ENCODE data around the gene RYR2.
"Not testable (repeated sequence)": the region's sequence is repeated elsewhere in the genome, so short reads cannot be mapped to it uniquely, and the experiment has no call there.

Gene RYR2

DNA sequence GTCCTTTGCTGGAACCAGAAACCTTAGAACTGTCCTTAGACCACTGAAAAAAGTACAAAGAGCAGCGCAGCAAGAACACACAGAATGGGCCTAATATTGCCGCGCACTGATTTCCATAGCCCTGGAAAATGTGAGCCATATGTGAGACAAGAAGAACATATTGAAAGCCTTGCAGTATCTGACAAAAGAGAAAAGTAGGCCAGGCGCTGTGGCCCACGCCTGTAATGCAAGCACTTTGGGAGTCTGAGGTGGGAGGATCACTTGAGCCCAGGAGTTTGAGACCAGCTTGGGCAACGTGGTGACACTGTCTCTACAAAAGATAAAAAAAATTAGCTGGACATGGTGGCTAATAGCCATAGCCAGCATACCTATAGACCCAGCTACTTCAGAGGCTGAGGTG, 300.7 kb downstream of the RYR2 start:
- Histone ChIP-seq H3K27me3 (no peaks in the 10 kb centered on the region), H3K9ac (no peak overlapping the region), H4K20me1 (no peaks in the 10 kb centered on the region), H3K27ac (no peak overlapping the region), H3K9me3 (peaks cover 4% of the 10 kb centered on the region; the same call in 1 of the 2 replicates), H3K36me3 (no peaks in the 10 kb centered on the region), H3K4me1 (no peaks in the 10 kb centered on the region), H3K4me3 (no peak overlapping the region), H3K4me2 (no peak overlapping the region)
- no peak for TF ChIP-seq Cebpa-rat (IDR thresholded peaks at IDR 0.05)

DNA sequence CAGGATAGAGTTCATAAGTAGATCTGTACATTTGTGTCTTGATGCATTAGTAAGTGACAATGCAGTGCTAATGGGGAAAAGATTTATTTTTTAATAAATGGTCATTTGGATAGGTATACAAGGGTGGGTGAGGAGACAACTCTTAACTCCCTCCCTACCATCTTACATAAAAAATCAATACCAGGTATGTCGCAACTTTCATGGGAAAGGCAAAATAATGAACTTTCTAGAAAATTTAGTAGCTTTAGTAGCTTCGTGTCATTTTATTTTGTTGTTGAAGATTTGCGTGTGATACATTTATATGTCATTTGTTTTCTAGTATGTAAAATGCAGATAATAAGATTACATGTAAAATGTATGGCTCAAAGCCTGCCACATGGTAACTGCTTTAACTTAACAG, 310.8 kb downstream of the RYR2 start:
- Histone ChIP-seq H3K36me3 (no peaks in the 10 kb centered on the region), H3K4me1 (no peaks in the 10 kb centered on the region), H3K9ac (no peak overlapping the region), H3K27me3 (no peaks in the 10 kb centered on the region), H3K4me2 (no peak overlapping the region), H3K9me3 (no peaks in the 10 kb centered on the region), H4K20me1 (no peaks in the 10 kb centered on the region), H3K27ac (no peak overlapping the region), H3K4me3 (no peak overlapping the region)
- peak; percentile 14; the same call in 1 of the 2 replicates for TF ChIP-seq Cebpa-rat (IDR thresholded peaks at IDR 0.05)

GRCh38 chr1:237353918-237354317, 311.9 kb downstream of the RYR2 start:
- TF ChIP-seq Cebpa-rat (IDR thresholded peaks at IDR 0.05): no peak
- Histone ChIP-seq H3K9me3 (no peaks in the 10 kb centered on the region), H4K20me1 (no peaks in the 10 kb centered on the region), H3K9ac (no peak overlapping the region), H3K27ac (no peak overlapping the region), H3K4me1 (no peaks in the 10 kb centered on the region), H3K36me3 (no peaks in the 10 kb centered on the region), H3K4me3 (no peak overlapping the region), H3K4me2 (no peak overlapping the region), H3K27me3 (no peaks in the 10 kb centered on the region)

- Histone ChIP-seq H4K20me1 (no peaks in the 10 kb centered on the region), H3K27me3 (no peaks in the 10 kb centered on the region), H3K27ac (no peak overlapping the region), H3K9me3 (no peaks in the 10 kb centered on the region), H3K4me2 (no peak overlapping the region), H3K9ac (no peak overlapping the region), H3K4me3 (no peak overlapping the region), H3K4me1 (no peaks in the 10 kb centered on the region), H3K36me3 (no peaks in the 10 kb centered on the region)
- TF ChIP-seq Cebpa-rat (IDR thresholded peaks at IDR 0.05): no peak
Observed at GRCh38 chr1:237355022-237355421, 313.0 kb downstream of the RYR2 start.

- Histone ChIP-seq H3K36me3 (no peaks in the 10 kb centered on the region), H3K4me2 (no peak overlapping the region), H4K20me1 (no peaks in the 10 kb centered on the region), H3K4me1 (no peaks in the 10 kb centered on the region), H3K4me3 (no peak overlapping the region), H3K9ac (no peak overlapping the region), H3K9me3 (no peaks in the 10 kb centered on the region), H3K27ac (no peak overlapping the region), H3K27me3 (no peaks in the 10 kb centered on the region)
- TF ChIP-seq Cebpa-rat (IDR thresholded peaks at IDR 0.05): no peak
Observed at GRCh38 chr1:237358555-237358954, 316.6 kb downstream of the RYR2 start.

- H3K9ac ChIP-seq: no peak overlapping the region
- H4K20me1 ChIP-seq: no peaks in the 10 kb centered on the region
- no peaks in the 10 kb centered on the region for H3K4me1 ChIP-seq
- H3K4me3 ChIP-seq: no peak overlapping the region
- no peak overlapping the region for H3K4me2 ChIP-seq
- no peak for TF ChIP-seq Cebpa-rat (IDR thresholded peaks at IDR 0.05)
- no peaks in the 10 kb centered on the region for H3K27me3 ChIP-seq
- no peak overlapping the region for H3K27ac ChIP-seq
- H3K36me3 ChIP-seq: no peaks in the 10 kb centered on the region
- no peaks in the 10 kb centered on the region for H3K9me3 ChIP-seq
Observed at GRCh38 chr1:237367758-237368157, 325.8 kb downstream of the RYR2 start.

- H3K27me3 ChIP-seq, H3K4me1 ChIP-seq, H3K9me3 ChIP-seq, H3K4me2 ChIP-seq, H4K20me1 ChIP-seq, H3K4me3 ChIP-seq, H3K27ac ChIP-seq, H3K9ac ChIP-seq, H3K36me3 ChIP-seq: not testable (repeated sequence)
Observed at GRCh38 chr1:237371477-237371876, 329.5 kb downstream of the RYR2 start.

DNA sequence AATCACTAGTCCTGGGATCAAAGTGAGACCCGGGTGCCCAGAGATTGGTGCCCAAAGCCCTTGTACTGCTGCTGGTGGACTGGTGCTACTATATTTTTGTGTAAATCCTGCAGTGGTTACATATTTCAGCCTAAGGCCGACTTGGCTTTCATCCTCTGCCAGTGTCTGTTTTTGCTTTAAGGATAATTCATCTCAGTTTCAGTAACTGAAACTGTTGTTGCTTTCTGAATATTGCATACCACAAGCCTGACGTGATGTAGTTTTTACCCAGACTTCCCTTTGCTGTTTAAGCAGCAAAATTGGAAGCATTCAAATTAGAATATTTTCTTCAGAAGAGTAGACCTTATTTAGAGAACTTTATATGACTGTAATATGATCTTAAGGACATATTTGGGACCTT, 341.8 kb downstream of the RYR2 start:
- Histone ChIP-seq H4K20me1 (no peaks in the 10 kb centered on the region), H3K27me3 (no peaks in the 10 kb centered on the region), H3K36me3 (no peaks in the 10 kb centered on the region), H3K9ac (no peak overlapping the region), H3K27ac (no peak overlapping the region), H3K9me3 (no peaks in the 10 kb centered on the region), H3K4me1 (no peaks in the 10 kb centered on the region), H3K4me2 (no peak overlapping the region), H3K4me3 (no peak overlapping the region)
- no peak for TF ChIP-seq Cebpa-rat (IDR thresholded peaks at IDR 0.05)

DNA sequence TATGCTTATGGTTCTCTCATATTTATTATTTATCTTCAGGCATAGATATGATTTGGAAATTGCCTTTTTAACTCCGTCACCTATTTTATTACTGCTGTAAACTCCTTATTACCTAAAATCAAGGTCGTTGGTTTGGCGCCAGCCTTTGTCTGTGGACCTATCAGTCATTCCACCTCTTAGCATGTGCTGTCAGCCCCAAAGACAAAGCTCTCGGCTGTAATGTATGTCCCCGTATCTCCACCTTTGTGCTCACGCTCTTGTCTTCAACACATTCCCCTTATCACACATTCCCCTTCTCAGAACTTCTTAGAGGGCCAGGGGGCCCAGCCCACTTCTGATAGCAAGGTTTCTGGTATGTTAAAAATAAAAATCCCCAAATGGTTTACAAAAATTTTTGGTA, 342.2 kb downstream of the RYR2 start:
- H3K36me3 ChIP-seq: no peaks in the 10 kb centered on the region
- H3K9ac ChIP-seq: no peak overlapping the region
- no peaks in the 10 kb centered on the region for H3K27me3 ChIP-seq
- H3K4me1 ChIP-seq: no peaks in the 10 kb centered on the region
- no peaks in the 10 kb centered on the region for H3K9me3 ChIP-seq
- no peak overlapping the region for H3K4me2 ChIP-seq
- no peak overlapping the region for H3K4me3 ChIP-seq
- H4K20me1 ChIP-seq: no peaks in the 10 kb centered on the region
- no peak for TF ChIP-seq Cebpa-rat (IDR thresholded peaks at IDR 0.05)
- H3K27ac ChIP-seq: no peak overlapping the region

DNA sequence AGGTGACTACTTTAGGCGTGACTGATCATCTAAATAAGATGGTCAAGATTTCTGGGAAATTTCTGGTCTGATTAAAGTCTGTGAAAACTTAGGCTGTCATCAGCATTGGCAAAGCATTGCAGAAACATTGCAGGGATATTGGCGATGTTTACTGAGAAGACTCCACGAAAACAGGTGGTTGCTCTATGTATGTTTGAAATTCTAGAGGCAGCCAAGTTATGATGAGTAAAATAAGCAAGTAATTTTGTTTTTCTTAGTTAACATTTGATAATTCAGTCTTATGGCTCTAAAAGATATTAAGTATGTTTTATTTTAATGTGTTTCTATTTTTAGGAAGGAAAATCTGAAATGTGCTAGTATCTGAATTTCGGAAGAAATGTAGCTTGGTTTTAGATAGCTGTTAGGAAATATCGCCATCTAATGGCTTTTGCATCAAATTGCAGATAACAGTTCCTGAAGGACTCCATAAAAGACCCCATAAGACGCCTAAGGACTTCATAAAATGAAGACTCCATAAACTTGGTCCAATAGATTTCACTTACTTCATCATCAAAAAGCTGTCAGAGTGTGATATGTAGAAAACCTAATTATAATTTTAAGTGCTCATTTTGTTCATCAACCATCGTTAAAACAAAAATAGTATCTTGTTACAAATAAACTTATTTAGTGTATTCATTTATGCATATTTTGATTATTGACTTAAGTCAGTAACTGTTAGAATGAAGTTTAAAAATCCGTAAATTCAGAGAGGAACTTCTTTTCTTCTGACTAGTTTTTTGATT, 344.6 kb downstream of the RYR2 start:
- no peaks in the 10 kb centered on the region for H3K4me1 ChIP-seq
- H3K9me3 ChIP-seq: no peaks in the 10 kb centered on the region
- no peak overlapping the region for H3K9ac ChIP-seq
- H3K36me3 ChIP-seq: no peaks in the 10 kb centered on the region
- no peak overlapping the region for H3K4me3 ChIP-seq
- TF ChIP-seq Cebpa-rat (IDR thresholded peaks at IDR 0.05): no peak
- H3K27ac ChIP-seq: no peak overlapping the region
- no peaks in the 10 kb centered on the region for H3K27me3 ChIP-seq
- no peaks in the 10 kb centered on the region for H4K20me1 ChIP-seq
- no peak overlapping the region for H3K4me2 ChIP-seq

DNA sequence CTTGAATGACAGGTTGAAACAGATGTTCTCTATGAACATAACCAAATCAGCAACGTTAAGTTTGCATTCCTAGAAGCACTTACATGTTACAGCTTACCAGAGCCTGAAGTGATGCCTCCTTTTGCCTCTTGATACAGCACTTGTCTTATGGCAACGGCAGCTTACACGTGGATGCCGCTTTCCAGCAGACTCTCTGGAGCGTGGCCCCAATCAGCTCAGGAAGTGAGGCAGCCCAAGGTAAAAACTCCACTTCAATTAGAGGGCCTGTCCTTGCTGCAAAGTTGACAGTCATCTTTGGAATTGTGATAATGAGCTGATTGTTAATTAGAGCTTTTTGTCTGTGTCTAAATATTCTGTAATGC, 345.1 kb downstream of the RYR2 start:
- H3K4me1 ChIP-seq: no peaks in the 10 kb centered on the region
- no peaks in the 10 kb centered on the region for H3K36me3 ChIP-seq
- no peaks in the 10 kb centered on the region for H4K20me1 ChIP-seq
- H3K27ac ChIP-seq: no peak overlapping the region
- H3K9me3 ChIP-seq: no peaks in the 10 kb centered on the region
- no peaks in the 10 kb centered on the region for H3K27me3 ChIP-seq
- H3K9ac ChIP-seq: no peak overlapping the region
- H3K4me3 ChIP-seq: no peak overlapping the region
- TF ChIP-seq Cebpa-rat (IDR thresholded peaks at IDR 0.05): no peak
- H3K4me2 ChIP-seq: no peak overlapping the region

Data from BLaER1 (cell line).